Stomach (tissue), 9 donors: ENCODE data around the gene RAB6D. TPM values are rescaled to one million over a fixed set of nuclear protein-coding genes. Genes with fewer than 3 reads are reported as not detected.
A peak's percentile ranks its signal among the peaks of the same experiment; 100 is the strongest.
"Not testable (repeated sequence)": the region's sequence is repeated elsewhere in the genome, so short reads cannot be mapped to it uniquely, and the experiment has no call there.

Experiments used
- DNase-seq, 2 donors: peaks; one replicate each; pipeline versions ENCODE4 v3.0.0 to v3.0.0-alpha.2; 2013 to 2019
- H3K27ac ChIP-seq, 5 donors: fragments of 200-600 bp in 4 of 5; sonication (generic) in 4 of 5; one replicate each; pipeline ENCODE4 v1.5.1; 2013 to 2019; ENCODE audit warnings: mild to moderate bottlenecking in 1 of 5, moderate library complexity in 1 of 5
- H3K27me3 ChIP-seq, 3 donors: fragments of 200-600 bp; sonication (generic); one replicate each; pipeline ENCODE4 v1.5.1; 2017 to 2019; ENCODE audit warnings: mixed run types in 1 of 3
- H3K36me3 ChIP-seq, 4 donors: fragments of 200-600 bp; sonication (generic); 1 replicate in 3 of 4; 2 replicates in 1 of 4; pipeline ENCODE4 v1.5.1; 2016 to 2019
- H3K4me1 ChIP-seq, 4 donors: fragments of 200-600 bp; sonication (generic); one replicate each; pipeline ENCODE4 v1.5.1; 2016 to 2019
- H3K4me3 ChIP-seq, 4 donors: fragments of 200-600 bp; sonication (generic) in 3 of 4; one replicate each; pipeline ENCODE4 v1.5.1; 2016 to 2019; ENCODE audit warnings: mild to moderate bottlenecking in 1 of 4
- H3K9me3 ChIP-seq, 4 donors: fragments of 200-600 bp; sonication (generic); one replicate each; pipeline ENCODE4 v1.5.1; 2016 to 2019
- EP300 ChIP-seq: sonication (generic); formaldehyde crosslinking; IDR thresholded peaks from one replicate; pipeline ENCODE4 v1.6.1; 2017; ENCODE audit warnings: antibody characterized with exemption
- POLR2A ChIP-seq, 4 donors: fragments of 450-650 bp; IDR thresholded peaks; one replicate each; pipeline ENCODE4 v1.6.1; 2016; ENCODE audit warnings: antibody characterized with exemption in 4 of 4, control low read depth in 2 of 4, mild to moderate bottlenecking in 1 of 4, moderate library complexity in 1 of 4
- POLR2AphosphoS5 ChIP-seq, 3 donors: sonication (generic); formaldehyde crosslinking; IDR thresholded peaks; one replicate each; pipeline ENCODE4 v1.6.1; 2016; ENCODE audit warnings: antibody characterized with exemption in 3 of 3
- WGBS, 5 donors: extraction: QIAGEN DNeasy Blood & Tissue Kit in 3 of 5; methylation state at CpG; one replicate each; pipeline versions ENCODE4 v1.1.5 to v1.1.7; 2013 to 2018; 5-methylcytosine and 5-hydroxymethylcytosine counted together
- intact Hi-C: fragments of 100-400 bp; cut with DNase I; formaldehyde crosslinking; loops from one replicate; pipeline ENCODE4 v1.15.1; 2023; ENCODE audit warnings: low total_unique reads
- polyA plus RNA-seq, 3 donors: library from polyadenylated mRNA; stranded (reverse); fragments of 200-250 nt; gene quantifications; one replicate each; pipeline ENCODE4 v1.2.3, GENCODE V29; 2013
- total RNA-seq, 5 donors: library from RNA; depleted of rRNA; stranded (reverse); fragments of >200 nt; gene quantifications; one replicate each; pipeline versions ENCODE4 v1.1.0 to v1.2.3, GENCODE V29; 2014 to 2016
- TF ChIP-seq, protein P1 (sequence below), 7 experiments: fragments of 450-650 bp in 4 of 7; fragments of 200-600 bp in 3 of 7; sonication (generic) in 3 of 7; IDR thresholded peaks; one replicate each; pipeline ENCODE4 v1.5.1; 2016 to 2019; ENCODE audit warnings: antibody characterized with exemption in 7 of 7, control low read depth in 2 of 7, mild to moderate bottlenecking in 1 of 7
- donor health status: healthy with polysubstance abuse.
- donor health status: Bipolar disorder and iron deficiency.
- donor health status: healthy.

RAB6D gene
- total and polyA plus RNA-seq, 8 donors, result 0.18 TPM; not detected in 7

DNA sequence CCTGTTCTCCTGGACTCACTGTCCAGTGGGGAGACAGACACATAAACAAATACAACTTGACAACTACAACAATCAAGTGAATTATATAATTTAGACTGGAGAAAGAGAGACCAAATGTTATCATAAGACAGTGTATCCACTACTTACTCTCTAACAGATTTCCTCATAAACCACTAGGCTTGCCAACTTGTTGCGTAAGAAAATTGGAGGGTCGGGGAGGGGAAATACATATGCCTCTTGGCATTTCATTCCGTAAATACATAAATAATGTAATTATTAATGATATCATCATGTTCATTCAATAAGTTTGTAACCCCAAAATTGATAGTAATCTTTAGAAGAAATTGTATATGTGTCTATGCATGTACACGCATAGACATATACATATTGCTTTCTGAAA lies 14.9 kb downstream of the RAB6D start:
- WGBS, 5 donors, result 77 to 87% (median 84%) methylated on average over 4 of the region's 4 CpGs
- DNase-seq, result no peak
- Histone ChIP-seq H3K27me3 (peaks cover 0 to 17% (median 0%) of the 10 kb centered on the region in 3 donors), H3K27ac (no peak overlapping the region), H3K4me1 (no peaks in the 10 kb centered on the region), H3K36me3 (no peaks in the 10 kb centered on the region), H3K9me3 (no peaks in the 10 kb centered on the region), H3K4me3 (no peak overlapping the region)
- TF ChIP-seq, protein P1, sequence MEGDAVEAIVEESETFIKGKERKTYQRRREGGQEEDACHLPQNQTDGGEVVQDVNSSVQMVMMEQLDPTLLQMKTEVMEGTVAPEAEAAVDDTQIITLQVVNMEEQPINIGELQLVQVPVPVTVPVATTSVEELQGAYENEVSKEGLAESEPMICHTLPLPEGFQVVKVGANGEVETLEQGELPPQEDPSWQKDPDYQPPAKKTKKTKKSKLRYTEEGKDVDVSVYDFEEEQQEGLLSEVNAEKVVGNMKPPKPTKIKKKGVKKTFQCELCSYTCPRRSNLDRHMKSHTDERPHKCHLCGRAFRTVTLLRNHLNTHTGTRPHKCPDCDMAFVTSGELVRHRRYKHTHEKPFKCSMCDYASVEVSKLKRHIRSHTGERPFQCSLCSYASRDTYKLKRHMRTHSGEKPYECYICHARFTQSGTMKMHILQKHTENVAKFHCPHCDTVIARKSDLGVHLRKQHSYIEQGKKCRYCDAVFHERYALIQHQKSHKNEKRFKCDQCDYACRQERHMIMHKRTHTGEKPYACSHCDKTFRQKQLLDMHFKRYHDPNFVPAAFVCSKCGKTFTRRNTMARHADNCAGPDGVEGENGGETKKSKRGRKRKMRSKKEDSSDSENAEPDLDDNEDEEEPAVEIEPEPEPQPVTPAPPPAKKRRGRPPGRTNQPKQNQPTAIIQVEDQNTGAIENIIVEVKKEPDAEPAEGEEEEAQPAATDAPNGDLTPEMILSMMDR (IDR thresholded peaks at IDR 0.05), result no peak
- no peak for TF ChIP-seq POLR2A (IDR thresholded peaks at IDR 0.05)
- no peak for TF ChIP-seq POLR2AphosphoS5 (IDR thresholded peaks at IDR 0.05)
- TF ChIP-seq EP300, result no peak
- intact Hi-C loops, result no loop called here

GRCh38 chr2:131347035-131347434 lies 16.9 kb downstream of the RAB6D start:
- WGBS, 5 donors, result 70 to 79% (median 76%) methylated on average over 7 of the region's 7 CpGs
- DNase-seq, H3K4me3 ChIP-seq, H3K36me3 ChIP-seq, H3K27me3 ChIP-seq, H3K27ac ChIP-seq, H3K9me3 ChIP-seq, intact Hi-C loops, H3K4me1 ChIP-seq: not testable (repeated sequence)

GRCh38 chr2:131339307-131339706 lies 24.7 kb downstream of the RAB6D start:
- DNase-seq, H3K4me1 ChIP-seq, H3K27me3 ChIP-seq, H3K9me3 ChIP-seq, H3K4me3 ChIP-seq, intact Hi-C loops, H3K36me3 ChIP-seq, H3K27ac ChIP-seq: not testable (repeated sequence)
- 49 to 67% (median 62%) methylated on average over 1 of the region's 1 CpG for WGBS, 5 donors

- 26 to 44% (median 32%) methylated on average over 6 of the region's 6 CpGs for WGBS, 5 donors
- intact Hi-C loops, result not testable (repeated sequence)
Measured at GRCh38 chr2:131335319-131335718, 28.6 kb downstream of the RAB6D start.

DNA sequence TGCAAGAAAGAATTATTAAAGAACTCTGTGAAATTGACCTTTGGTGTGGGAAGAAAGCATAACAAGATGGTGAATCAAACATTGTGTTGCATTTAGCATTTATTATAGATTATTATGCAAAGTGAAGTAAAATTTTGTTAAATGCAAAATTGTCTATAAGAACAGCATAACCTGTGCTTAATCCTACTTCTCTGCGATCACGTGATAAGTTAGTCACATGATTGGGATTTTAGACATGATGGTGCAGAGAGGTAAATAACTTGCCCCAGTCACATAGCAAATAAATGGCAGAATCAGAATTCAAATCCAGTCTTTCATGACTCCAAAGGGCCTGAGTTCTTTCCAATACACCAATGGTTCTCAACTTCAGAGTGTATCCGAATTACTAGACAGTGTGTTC lies 31.3 kb downstream of the RAB6D start:
- H3K27ac ChIP-seq, H3K36me3 ChIP-seq, DNase-seq, H3K4me1 ChIP-seq, H3K4me3 ChIP-seq, intact Hi-C loops, H3K9me3 ChIP-seq: not testable (repeated sequence)
- 82 to 96% (median 93%) methylated on average over 3 of the region's 3 CpGs for WGBS, 5 donors
- H3K27me3 ChIP-seq, result peaks cover 0 to 17% (median 3%) of the 10 kb centered on the region in 3 donors

More at GRCh38 chr2:131335319-131335718, 28.6 kb downstream of the RAB6D start:
- H3K4me1 ChIP-seq, H3K4me3 ChIP-seq, H3K27me3 ChIP-seq, H3K36me3 ChIP-seq, H3K27ac ChIP-seq, H3K9me3 ChIP-seq: not testable (repeated sequence)
- DNase-seq, result peak in 1 of 2 donors; percentile 55

GRCh38 chr2:131331000-131331399 lies 33.0 kb downstream of the RAB6D start:
- DNase-seq, result peak in 1 of 2 donors; percentile 56
- intact Hi-C loops, result not testable (repeated sequence)

DNA sequence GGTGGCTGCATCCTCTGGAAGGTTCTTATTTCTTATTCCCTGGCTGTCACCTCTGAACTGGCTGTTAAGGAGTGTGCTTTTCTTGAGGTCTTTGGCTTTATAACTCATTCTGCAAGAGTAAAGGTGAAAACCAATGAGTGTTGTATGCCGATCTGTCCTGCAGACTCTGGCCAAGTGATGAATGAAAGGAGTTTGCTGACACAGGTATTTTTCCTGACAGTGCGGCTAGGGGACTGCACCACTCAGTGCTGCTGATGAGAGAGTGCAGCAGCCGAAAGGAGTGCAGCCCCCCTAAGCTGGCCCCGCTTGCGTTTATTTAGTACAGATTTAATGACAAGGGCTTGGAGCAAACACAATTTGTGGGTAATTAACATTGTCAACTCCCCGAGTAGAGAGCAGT lies 41.8 kb downstream of the RAB6D start:
- WGBS, 5 donors, result 64 to 78% (median 74%) methylated on average over 6 of the region's 6 CpGs
- H3K4me1 ChIP-seq, result no peaks in the 10 kb centered on the region
- TF ChIP-seq POLR2AphosphoS5 (IDR thresholded peaks at IDR 0.05), result no peak
- TF ChIP-seq, protein P1 (IDR thresholded peaks at IDR 0.05), result no peak
- no peak for TF ChIP-seq POLR2A (IDR thresholded peaks at IDR 0.05)
- no peak for TF ChIP-seq EP300

More at GRCh38 chr2:131331000-131331399, 33.0 kb downstream of the RAB6D start:
- peaks cover 0 to 17% (median 3%) of the 10 kb centered on the region in 3 donors for H3K27me3 ChIP-seq
- not testable (repeated sequence) for H3K4me3 ChIP-seq, H3K9me3 ChIP-seq, H3K36me3 ChIP-seq, H3K4me1 ChIP-seq, H3K27ac ChIP-seq
- 4 to 18% (median 7%) methylated on average over 13 to 36 of the region's 43 CpGs for WGBS, 5 donors

DNA sequence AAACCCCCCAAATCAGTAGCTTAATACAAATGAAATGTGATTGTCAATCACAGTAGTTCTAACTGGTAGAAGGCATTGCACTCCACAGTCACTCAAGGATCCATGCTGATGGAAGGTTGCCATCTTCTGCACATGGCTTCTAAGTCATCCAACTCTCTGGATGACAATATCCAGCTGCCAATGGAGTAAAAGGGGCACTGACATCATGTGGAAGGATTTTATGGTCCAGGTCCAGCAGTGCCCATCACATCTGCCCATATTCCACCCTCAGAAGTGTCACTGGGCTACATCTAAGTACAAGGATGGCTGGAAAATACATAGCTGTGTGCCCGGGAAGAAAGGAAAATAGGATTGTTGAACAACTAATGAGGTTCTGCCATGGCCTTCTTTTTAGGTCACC lies 42.6 kb downstream of the RAB6D start:
- H3K4me1 ChIP-seq, H3K27me3 ChIP-seq, DNase-seq, H3K4me3 ChIP-seq, H3K27ac ChIP-seq, H3K36me3 ChIP-seq, intact Hi-C loops: not testable (repeated sequence)
- peaks cover 0 to 12% (median 11%) of the 10 kb centered on the region in 4 donors for H3K9me3 ChIP-seq
- 77 to 96% (median 86%) methylated on average over 1 of the region's 1 CpG for WGBS, 5 donors

More for the DNA sequence above, 41.8 kb downstream of the RAB6D start:
- Histone ChIP-seq H3K9me3 (peaks cover 0 to 12% (median 11%) of the 10 kb centered on the region in 4 donors), H3K27ac (no peak overlapping the region), H3K36me3 (no peaks in the 10 kb centered on the region), H3K4me3 (no peak overlapping the region), H3K27me3 (no peaks in the 10 kb centered on the region)
- intact Hi-C loops, result no loop called here
- DNase-seq, result no peak

GRCh38 chr2:131311001-131311400 lies 53.0 kb downstream of the RAB6D start:
- H3K36me3 ChIP-seq, H3K4me1 ChIP-seq, H3K4me3 ChIP-seq, H3K9me3 ChIP-seq, DNase-seq, H3K27ac ChIP-seq, H3K27me3 ChIP-seq, intact Hi-C loops: not testable (repeated sequence)
- WGBS, 5 donors, result 72 to 82% (median 77%) methylated on average over 2 of the region's 2 CpGs
